ENCODE data around the gene VPS11.

The VPS11 gene

DNA sequence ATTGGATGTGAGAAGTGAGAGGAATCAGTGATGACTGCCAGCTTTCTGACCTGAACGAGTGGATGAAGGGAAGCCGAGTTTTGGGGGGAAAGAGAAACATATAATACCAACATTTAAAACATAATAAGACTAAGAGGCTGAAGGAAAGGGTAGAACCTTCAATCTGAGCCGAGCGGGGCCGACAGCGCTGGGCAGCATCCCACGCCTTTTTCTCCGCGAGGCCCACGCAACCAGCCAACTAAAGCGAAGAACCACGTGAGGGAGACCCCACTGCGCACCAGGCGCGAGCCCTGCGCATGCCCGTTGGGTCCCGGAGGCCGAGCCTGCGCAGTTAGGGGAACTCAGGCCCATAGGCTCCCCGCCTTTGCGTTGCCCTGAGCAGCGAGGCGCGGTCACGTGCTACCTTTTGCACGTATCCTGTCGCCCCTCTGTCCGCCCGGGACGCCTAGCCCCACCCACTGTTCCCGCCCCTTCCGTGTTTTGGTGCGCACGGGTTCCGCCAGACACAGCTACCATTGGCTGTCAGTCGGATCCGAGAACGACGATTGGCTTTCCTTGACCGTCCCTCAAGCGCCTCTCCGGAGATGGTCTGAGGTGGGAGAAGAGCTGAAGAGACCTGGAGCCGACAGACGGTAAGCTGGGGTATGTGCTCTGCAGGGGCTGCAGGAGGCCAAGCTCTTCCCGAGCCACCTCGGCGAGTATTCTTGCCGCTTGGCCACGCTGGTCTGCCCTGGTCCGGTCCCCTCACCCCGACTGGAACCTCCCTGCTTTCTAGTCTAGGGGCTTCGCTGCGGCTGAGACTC, 53.6 kb downstream of the VPS11 start, which contains the start of gene HINFP:
Gene HINFP (plus strand): TSS at position 573 of the 803 bp plus-strand sequence. CDS start 5,365 bp downstream, outside the sequence.
- DNase-seq (ENCODE audit: low spot score) = peak; percentile 100

DNA sequence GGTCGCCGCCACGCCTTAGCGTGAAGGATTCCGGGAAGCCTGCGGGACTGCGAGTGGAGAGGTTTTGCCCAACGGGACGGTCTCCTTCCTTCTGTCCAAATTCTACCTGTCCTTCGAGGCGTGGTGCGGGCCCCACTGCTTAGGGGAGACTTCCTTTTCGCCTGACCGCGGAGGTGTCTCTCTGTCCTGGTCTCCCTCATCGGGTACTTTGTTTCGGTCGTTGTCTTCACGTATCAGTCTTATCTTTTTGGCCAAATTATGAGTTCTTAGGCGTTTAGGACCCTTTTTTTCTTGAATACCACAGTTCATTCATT, 54.1 kb downstream of the VPS11 start:
- DNase-seq (ENCODE audit: low spot score) = no peak

DNA sequence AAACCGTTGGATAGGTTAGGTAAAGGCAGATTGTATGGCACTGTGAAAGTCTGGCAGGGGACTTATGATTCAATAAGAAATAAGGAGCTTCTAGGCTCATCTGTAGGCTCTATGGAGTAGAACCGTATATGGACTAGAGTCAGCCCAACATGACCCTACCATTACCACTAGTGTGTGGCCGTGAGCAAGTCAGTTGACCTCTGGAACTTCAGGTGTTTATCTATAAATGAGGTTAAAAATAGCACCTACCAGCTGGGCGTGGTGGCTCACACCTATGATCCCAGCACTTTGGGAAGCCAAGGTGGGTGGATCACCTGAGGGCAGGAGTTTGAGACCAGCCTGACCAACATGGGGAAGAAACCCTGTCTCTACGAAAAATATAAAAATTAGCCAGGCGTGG, 58.2 kb downstream of the VPS11 start:
- DNase-seq (ENCODE audit: low spot score) = no peak

DNA sequence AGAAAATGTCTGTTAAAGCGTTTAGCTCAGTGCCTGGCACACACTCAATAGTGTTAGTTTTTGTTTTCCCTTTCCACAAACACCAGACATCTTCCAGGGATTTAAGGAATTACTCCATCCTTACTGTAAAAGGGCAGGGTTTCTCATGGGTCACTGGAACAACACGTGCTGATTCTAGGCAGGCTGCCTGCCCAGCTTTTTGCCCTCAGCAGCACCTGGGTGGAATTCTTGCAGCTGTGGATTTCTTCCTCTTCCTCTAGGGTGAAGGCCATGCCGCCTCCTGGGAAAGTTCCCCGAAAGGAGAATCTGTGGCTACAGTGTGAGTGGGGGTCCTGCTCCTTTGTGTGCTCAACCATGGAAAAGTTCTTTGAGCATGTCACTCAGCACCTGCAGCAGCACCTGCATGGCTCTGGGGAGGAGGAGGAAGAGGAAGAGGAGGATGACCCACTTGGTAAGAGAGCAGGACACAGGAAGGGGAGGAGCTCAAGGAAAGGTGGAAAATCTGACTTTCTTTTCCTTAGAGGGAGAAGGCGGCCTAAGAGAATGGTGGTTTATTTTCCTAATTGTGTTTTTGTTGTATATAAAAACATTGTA, 59.2 kb downstream of the VPS11 start:
- DNase-seq (ENCODE audit: low spot score) = no peak

DNA sequence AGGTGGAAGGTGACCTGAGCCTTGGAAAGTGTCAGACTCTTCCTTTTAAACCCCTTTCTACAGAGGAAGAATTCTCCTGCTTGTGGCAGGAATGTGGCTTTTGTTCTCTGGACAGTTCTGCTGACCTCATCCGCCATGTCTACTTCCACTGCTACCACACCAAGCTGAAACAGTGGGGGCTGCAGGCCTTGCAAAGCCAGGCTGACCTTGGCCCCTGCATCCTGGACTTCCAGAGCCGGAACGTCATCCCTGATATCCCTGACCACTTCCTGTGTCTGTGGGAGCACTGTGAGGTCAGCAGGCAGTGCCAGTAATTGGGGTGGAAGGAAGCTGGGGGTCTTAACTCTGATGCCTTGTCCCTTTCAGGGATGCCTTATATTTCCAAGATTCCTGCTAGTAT, 63.0 kb downstream of the VPS11 start:
- DNase-seq (ENCODE audit: low spot score) = no peak
